Stimulated activated naive CD4-positive, alpha-beta T cell treated with Interleukin-2 at 50 U/mL for 16 hours (primary cell): ENCODE results near the gene MINDY4.
"Not testable (repeated sequence)": the region's sequence is repeated elsewhere in the genome, so short reads cannot be mapped to it uniquely, and the experiment has no call there.

ENCODE experiments used
- DNase-seq: peaks from one replicate; lab custom pipeline; 2025; lab: John Stamatoyannopoulos, UW

MINDY4 gene

DNA sequence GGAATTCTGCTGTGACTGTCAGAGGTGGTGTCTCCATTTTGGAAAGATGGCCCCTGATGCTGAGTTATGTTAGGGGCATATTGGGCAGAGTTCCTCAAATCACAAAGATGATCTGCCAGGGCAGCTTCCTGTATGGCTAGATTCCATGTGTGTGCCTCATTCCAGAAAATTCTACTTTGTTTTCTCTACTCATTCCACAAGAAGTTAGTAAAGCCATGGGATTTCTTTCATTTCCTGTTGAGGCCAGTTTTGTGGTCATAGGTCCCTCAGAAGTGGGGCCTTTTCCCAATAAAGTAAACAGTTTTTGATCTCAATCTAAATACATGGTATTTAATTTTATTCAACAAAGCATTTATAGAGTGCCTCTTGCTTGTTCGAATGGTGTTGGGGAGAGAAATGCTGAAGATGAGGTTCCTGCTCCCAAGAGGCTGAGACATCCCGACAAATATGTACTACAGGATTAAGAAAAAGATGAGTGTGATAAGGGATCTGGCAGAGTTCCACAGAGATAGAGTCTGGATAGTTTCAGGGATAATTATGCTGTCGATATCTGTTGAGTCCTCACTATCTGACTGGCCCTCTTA lies 33.0 kb downstream of the MINDY4 start:
- no peak for DNase-seq

DNA sequence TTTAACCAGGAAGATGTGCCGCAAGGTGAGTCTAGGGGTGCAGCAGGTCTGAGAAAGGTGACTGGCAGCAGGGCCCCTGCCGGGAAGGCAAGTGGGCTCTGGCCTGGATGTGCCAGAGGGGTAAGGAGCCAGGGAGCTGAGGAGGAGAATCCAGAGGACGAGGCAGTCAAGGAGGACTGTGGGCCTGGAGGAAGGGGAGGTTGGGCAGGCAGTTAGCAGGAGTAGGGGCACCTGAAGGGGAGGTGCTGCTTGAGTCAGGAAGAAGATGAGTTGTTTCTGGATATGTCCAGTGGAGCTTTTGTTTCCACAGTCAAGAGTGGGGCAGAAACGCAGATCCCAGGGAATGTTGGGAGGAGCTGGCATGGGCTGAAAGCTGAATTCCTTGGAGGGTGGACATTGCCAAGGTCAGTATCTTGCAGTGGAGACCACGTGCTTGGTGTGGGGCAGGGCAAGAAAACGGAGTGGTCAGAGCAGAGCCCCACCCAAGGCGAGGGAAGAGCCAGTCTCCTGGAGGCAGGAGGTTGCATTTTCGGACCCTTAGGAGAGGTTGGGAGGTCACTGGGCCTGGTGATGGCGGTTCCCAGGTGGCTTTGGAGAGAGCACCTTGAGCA lies 34.0 kb downstream of the MINDY4 start:
- no peak for DNase-seq

DNA sequence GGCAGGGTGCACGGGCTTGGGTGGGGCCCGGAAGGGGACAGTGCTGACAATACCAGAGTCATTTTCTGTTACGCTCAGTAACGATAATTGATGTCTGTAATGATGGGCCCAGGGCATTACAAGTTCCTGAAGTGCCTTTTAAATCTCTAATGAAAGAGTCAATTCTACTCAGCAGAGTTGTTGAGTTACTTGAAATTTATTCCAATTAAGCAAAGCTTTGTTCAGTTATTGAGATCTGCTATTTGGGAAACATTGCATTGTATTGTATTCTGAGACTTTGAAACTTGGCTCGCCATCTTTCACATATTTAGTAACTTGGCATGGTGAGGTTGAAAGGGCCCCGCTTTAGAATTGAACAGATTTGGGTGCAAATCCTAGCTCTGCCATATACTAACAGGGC lies 34.7 kb downstream of the MINDY4 start:
- DNase-seq = no peak

DNA sequence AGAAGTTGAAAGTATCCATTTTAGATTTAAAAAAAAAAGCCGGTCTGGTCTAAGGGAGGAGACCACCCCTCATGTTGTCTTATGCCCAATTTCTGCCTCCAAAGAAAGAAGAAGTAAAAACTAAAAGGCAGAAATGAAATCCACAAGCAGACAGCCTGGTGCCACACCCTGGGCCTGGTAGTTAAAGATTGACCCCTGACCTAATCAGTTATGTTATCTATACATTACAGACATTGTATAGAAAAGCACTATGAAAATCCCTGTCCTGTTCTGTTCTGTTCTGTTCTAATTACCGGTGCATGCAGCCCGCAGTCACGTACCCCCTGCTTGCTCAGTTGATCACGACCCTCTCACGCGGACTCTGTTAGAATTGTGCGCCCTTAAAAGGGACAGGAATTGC lies 36.3 kb downstream of the MINDY4 start:
- not testable (repeated sequence) for DNase-seq

DNA sequence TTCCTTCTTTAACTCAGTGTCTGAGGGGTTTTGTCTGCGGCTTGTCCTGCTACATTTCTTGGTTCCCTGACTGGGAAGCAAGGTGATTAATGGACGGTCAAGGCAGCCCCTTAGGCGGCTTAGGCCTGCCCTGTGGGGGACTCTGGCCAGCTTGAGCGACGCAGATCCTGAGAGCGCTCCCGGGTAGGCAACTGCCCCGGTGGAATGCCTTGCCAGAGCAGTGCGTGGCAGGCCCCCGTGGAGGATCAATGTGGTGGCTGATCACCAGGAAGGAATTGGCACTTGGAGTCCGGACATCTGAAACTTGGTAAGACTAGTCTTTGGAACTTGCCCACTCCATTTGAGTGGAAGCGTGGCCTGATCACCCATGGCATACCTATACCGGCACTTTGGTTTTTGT lies 36.7 kb downstream of the MINDY4 start:
- DNase-seq = not testable (repeated sequence)

- DNase-seq = no peak
Measured at GRCh38 chr7:30810986-30811385, 39.8 kb downstream of the MINDY4 start.

DNA sequence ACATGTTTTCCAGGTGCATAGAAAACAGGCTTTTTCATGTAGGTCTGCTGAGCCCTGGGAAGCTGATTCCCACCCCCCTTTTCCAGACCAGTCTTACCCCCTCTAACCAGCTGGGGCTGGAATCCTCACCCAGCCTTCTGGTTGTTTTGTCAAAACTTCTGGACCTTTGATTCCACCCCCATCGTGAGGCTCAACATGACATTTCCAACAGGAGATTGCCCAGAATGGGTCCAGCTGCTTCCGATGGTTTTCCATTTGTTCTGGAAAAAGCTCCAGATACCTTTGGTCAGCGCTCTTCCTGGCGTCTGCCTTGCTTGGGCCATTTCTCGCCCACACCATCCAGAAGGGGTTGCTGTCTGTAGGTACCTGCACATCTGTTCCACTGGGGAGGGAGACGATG lies 41.5 kb downstream of the MINDY4 start:
- DNase-seq = no peak

- no peak for DNase-seq
Measured at GRCh38 chr7:30813466-30813865, 42.2 kb downstream of the MINDY4 start.

GRCh38 chr7:30814700-30815387 lies 43.6 kb downstream of the MINDY4 start:
- DNase-seq = no peak

- DNase-seq = no peak
Measured at GRCh38 chr7:30815388-30815854, 44.2 kb downstream of the MINDY4 start.

GRCh38 chr7:30815951-30816644 lies 44.9 kb downstream of the MINDY4 start:
- no peak for DNase-seq

DNA sequence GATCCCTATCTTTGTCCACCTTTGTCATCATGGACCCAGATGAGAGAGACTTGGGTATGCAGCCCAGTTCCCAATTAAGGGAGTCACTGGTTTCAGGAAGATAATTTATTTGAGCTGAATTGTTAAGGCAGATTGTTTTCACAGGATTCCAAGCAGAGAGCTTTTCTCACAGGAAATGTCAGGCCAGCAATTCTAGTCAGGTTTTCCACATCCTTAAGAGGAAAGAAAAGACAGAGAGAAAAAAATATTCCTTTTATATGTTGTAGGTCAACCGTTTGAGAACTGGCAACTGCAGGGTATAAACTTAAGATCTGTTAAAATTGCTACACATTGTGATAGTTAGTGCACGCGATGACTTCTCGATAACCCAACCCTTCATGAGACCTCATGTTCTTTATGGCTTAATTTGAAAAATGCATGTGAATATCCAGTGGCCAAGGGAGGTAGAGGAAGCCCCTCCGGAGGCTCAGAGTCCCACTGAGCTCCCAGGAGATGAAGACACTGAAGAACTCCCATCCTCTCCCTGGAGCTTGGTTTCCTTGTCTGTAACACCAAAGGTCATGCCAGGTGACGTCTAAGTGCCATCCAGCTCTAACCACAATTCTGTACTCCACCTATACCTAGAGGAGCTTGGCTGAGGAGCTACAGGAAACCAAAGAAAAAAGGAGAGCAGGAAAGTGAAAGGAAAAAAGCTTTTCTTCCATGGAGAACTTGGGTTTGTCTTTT lies 45.6 kb downstream of the MINDY4 start:
- no peak for DNase-seq

DNA sequence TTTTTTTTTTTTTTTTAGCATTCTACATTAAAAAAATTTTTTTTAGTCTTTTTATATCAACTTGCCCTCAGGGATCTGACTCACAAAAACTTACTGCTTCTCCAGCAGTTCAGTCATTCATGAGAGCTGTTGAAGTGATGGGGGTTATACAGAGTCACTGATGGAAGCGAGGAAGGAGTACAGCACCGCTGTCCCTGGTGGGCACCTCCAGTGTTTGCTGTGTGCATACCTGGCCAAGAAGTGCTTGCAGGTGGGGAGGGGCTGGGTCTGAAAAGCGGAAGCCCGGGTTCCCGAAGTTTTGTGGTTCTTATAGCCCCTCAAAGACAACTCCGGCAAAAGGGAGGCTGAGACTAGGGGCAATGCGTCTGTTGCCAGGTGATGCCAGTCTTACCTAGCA lies 46.2 kb downstream of the MINDY4 start:
- DNase-seq = no peak

DNA sequence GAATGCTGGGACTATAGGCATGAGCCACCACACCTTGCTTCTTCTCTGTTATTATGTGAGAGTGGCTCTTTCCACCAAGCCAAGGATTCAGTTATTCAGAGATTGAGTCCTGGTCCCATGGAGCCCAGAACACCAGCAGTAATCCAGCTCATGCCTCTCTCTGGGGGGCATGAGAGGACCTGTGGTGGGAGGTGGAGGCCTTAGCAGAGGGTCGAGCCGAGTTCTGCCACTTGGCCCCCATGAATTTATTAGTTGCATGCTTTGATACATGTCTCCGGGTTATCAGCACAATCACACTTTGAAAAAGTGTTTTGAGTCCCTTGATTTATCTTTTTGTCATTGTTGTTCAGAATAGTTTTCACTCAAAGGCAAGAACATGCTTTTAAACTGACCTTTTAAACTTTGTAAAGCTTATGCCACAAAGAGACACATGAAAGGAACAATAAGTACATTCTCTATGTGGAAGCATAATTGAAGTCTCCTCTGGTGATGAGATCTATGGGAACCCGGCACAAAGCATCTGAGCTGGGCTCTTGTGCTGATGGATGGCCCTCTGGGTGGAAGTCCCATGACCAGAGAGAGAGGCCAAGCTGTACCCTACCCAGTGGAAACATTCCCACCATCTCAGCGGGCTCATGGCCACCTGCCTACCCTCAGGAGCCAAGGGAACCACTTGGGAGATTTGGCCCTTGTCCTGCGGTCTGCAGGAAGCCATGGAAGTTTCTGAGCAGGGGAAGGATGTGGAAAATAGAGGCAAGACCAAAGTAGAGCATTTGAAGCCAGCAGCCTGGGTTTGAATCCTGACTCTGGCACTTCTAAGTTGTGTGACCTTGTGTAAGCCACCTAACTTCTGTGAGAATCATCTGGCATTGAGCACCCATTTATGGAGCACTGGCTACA lies 53.9 kb downstream of the MINDY4 start:
- DNase-seq = no peak

GRCh38 chr7:30826181-30826580 lies 55.0 kb downstream of the MINDY4 start:
- DNase-seq = no peak

GRCh38 chr7:30828591-30828990 lies 57.4 kb downstream of the MINDY4 start:
- DNase-seq = no peak

GRCh38 chr7:30829471-30829870 lies 58.3 kb downstream of the MINDY4 start:
- DNase-seq = no peak

DNA sequence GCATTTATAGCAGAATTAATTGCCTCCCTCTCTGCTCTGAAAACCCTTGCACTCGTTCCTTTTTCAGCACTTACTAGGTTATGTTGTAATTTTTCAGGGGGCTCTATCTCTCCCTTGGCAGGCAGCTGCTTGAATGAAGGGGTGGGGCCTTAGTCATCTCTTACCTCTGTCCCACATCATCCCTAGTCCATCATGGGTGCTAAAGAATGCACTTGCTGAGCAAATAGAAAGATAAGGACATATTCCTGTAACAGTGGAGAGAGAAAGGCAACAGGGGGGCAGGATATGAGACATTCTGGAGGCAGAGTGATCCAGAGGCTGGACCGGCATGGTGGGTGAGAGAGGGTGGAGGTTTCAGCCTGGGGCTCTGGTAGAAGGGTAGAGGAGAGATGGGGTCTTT lies 60.0 kb downstream of the MINDY4 start:
- no peak for DNase-seq

- DNase-seq = no peak
Measured at GRCh38 chr7:30831936-30832335, 60.7 kb downstream of the MINDY4 start.

- DNase-seq = not testable (repeated sequence)
Measured at GRCh38 chr7:30834017-30834674, 62.9 kb downstream of the MINDY4 start.
